Body of pancreas (tissue), 4 donors: ENCODE results near the gene PLK2. TPM values are rescaled to one million over a fixed set of nuclear protein-coding genes. Genes with fewer than 3 reads are reported as not detected.

Experiments
- ATAC-seq: fragments of 150-250 bp; one replicate; pipeline ENCODE4 v1.9.1; 2016
- DNase-seq, 4 donors: peaks; one replicate each; pipeline ENCODE4 v3.0.0-alpha.2; 2019
- H3K27ac ChIP-seq, 4 donors: fragments of 200-600 bp; sonication (generic); 1 replicate in 3 of 4; 2 replicates in 1 of 4; pipeline versions ENCODE4 v1.5.1 to v1.6.1; 2016 to 2019; ENCODE audit warnings: mild to moderate bottlenecking in 1 of 4, mixed read lengths in 1 of 4, moderate library complexity in 1 of 4
- H3K27me3 ChIP-seq, 2 donors: fragments of 200-600 bp; sonication (generic); one replicate each; pipeline ENCODE4 v1.6.0; 2016; ENCODE audit warnings: mild to moderate bottlenecking in 1 of 2
- H3K36me3 ChIP-seq, 2 donors: fragments of 200-600 bp; sonication (generic); replicated peaks in 1 of 2; 2 replicates each; pipeline ENCODE4 v1.5.1; 2016; ENCODE audit warnings: low read depth in 2 of 2; ENCODE audit not compliant: insufficient read depth in 1 of 2
- H3K4me1 ChIP-seq: fragments of 200-600 bp; sonication (generic); one replicate; pipeline ENCODE4 v1.6.0; 2016
- H3K4me3 ChIP-seq, 2 donors: fragments of 200-600 bp; sonication (generic); 1 replicate in 1 of 2; 2 replicates in 1 of 2; pipeline ENCODE4 v1.5.1; 2016 to 2019
- H3K9me3 ChIP-seq, 3 donors: fragments of 200-600 bp; sonication (generic); 1 replicate in 2 of 3; 2 replicates in 1 of 3; pipeline ENCODE4 v1.5.1; 2016
- CTCF ChIP-seq, 7 experiments: fragments of 450-650 bp in 4 of 7; fragments of 200-600 bp in 3 of 7; sonication (generic) in 3 of 7; IDR thresholded peaks; one replicate each; pipeline ENCODE4 v1.5.1; 2016 to 2019; ENCODE audit warnings: antibody characterized with exemption in 7 of 7
- POLR2A ChIP-seq, 3 donors: fragments of 450-650 bp; IDR thresholded peaks; one replicate each; pipeline ENCODE4 v1.6.1; 2016; ENCODE audit warnings: antibody characterized with exemption in 3 of 3, mild to moderate bottlenecking in 2 of 3
- WGBS, 2 donors: methylation state at CpG; one replicate each; pipeline ENCODE4 v1.1.5; 2017; 5-methylcytosine and 5-hydroxymethylcytosine counted together
- intact Hi-C: fragments of 100-400 bp; cut with DNase I; formaldehyde crosslinking; loops from one replicate; pipeline ENCODE4 v1.15.1; 2023
- total RNA-seq, 2 donors: library from RNA; depleted of rRNA; stranded (reverse); fragments of >200 nt; gene quantifications; one replicate each; pipeline ENCODE4 v1.1.0, GENCODE V29; 2016

PLK2 gene
- total RNA-seq, 2 donors from 2014 or later = 24.4 to 30.7 TPM

GRCh38 chr5:58455066-58455465 lies 4.8 kb downstream of the PLK2 start:
- Histone ChIP-seq H3K4me1 (peaks cover 39% of the 10 kb centered on the region), H3K9me3 (no peaks in the 10 kb centered on the region), H3K27ac (no peak overlapping the region), H3K27me3 (no peaks in the 10 kb centered on the region), H3K4me3 (no peak overlapping the region), H3K36me3 (peaks cover 6 to 8% of the 10 kb centered on the region in 2 donors)
- WGBS, 2 donors = 71 to 75% methylated on average over 5 of the region's 5 CpGs
- intact Hi-C loops = loop anchor here (5.0 kb wide), 1 partner anchor 558 kb away; no protein-coding TSS in a partner anchor
- ATAC-seq (no peak), DNase-seq (no peak)
- TF ChIP-seq POLR2A (IDR thresholded peaks at IDR 0.05) (no peak), CTCF (IDR thresholded peaks at IDR 0.05) (no peak)

- intact Hi-C loops = no loop called here
- WGBS, 2 donors = 75 to 82% methylated on average over 1 of the region's 1 CpG
- H3K36me3 ChIP-seq = peaks cover 6 to 8% of the 10 kb centered on the region in 2 donors
These were observed 5.9 kb downstream of the PLK2 start for GRCh38 chr5:58454025-58454424.

GRCh38 chr5:58453306-58453705 lies 6.6 kb downstream of the PLK2 start:
- no peaks in the 10 kb centered on the region for H3K27me3 ChIP-seq
- TF ChIP-seq CTCF (IDR thresholded peaks at IDR 0.05) (no peak), POLR2A (IDR thresholded peaks at IDR 0.05) (no peak)
- intact Hi-C loops = no loop called here
- ATAC-seq = no peak
- H3K9me3 ChIP-seq = no peaks in the 10 kb centered on the region
- H3K4me3 ChIP-seq = no peak overlapping the region
- H3K36me3 ChIP-seq = peaks cover 6 to 8% of the 10 kb centered on the region in 2 donors
- peaks cover 34% of the 10 kb centered on the region for H3K4me1 ChIP-seq
- H3K27ac ChIP-seq = no peak overlapping the region
- DNase-seq = no peak

More at GRCh38 chr5:58454025-58454424, 5.9 kb downstream of the PLK2 start:
- DNase-seq (no peak), ATAC-seq (no peak)
- H3K27ac ChIP-seq = no peak overlapping the region
- no peak overlapping the region for H3K4me3 ChIP-seq
- TF ChIP-seq POLR2A (IDR thresholded peaks at IDR 0.05) (no peak), CTCF (IDR thresholded peaks at IDR 0.05) (no peak)
- peaks cover 39% of the 10 kb centered on the region for H3K4me1 ChIP-seq
- H3K9me3 ChIP-seq = no peaks in the 10 kb centered on the region
- no peaks in the 10 kb centered on the region for H3K27me3 ChIP-seq

GRCh38 chr5:58452566-58453258 lies 7.2 kb downstream of the PLK2 start:
- no peaks in the 10 kb centered on the region for H3K9me3 ChIP-seq
- 93 to 95% methylated on average over 3 of the region's 3 CpGs for WGBS, 2 donors
- no peak overlapping the region for H3K27ac ChIP-seq
- intact Hi-C loops = no loop called here
- peaks cover 28% of the 10 kb centered on the region for H3K4me1 ChIP-seq
- H3K4me3 ChIP-seq = no peak overlapping the region
- no peak for TF ChIP-seq POLR2A (IDR thresholded peaks at IDR 0.05)
- TF ChIP-seq CTCF (IDR thresholded peaks at IDR 0.05) = no peak
- no peak for DNase-seq
- H3K36me3 ChIP-seq = peaks cover 6 to 8% of the 10 kb centered on the region in 2 donors
- ATAC-seq = no peak
- H3K27me3 ChIP-seq = no peaks in the 10 kb centered on the region
